GM19023 (cell line): ENCODE data around the gene ATP4B.

ENCODE experiments used
- ATAC-seq: cut with Tn5 transposase; IDR thresholded peaks from one replicate; pipeline ENCODE4 v1.9.1; 2021; ENCODE audit warnings: mild to moderate bottlenecking, moderate library complexity; ENCODE audit not compliant: unreplicated experiment

The ATP4B gene

GRCh38 chr13:113643593-113643992 is 14.4 kb downstream of the ATP4B start:
- ATAC-seq = no peak

- no peak for ATAC-seq
Observed at GRCh38 chr13:113642563-113642962, 15.4 kb downstream of the ATP4B start.

DNA sequence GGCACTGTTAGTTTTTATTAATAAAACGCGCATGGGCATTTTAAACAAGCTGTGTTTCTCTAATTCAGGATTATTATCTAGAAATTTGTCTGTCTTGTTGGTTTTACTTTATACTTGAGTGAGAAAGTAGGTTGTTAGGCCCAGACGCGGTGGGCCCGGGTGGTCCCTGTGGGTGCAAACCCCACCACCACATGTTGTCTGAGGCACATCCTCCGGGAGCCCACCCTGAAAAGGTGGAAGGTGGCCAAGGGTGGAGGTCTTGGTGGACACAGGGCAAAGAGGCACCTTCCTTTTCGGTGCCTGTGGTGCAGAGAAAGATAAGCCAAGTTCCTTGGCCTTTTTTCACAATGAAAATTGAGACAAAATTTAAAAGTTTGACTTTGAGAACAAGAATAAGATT is 16.6 kb downstream of the ATP4B start:
- no peak for ATAC-seq

DNA sequence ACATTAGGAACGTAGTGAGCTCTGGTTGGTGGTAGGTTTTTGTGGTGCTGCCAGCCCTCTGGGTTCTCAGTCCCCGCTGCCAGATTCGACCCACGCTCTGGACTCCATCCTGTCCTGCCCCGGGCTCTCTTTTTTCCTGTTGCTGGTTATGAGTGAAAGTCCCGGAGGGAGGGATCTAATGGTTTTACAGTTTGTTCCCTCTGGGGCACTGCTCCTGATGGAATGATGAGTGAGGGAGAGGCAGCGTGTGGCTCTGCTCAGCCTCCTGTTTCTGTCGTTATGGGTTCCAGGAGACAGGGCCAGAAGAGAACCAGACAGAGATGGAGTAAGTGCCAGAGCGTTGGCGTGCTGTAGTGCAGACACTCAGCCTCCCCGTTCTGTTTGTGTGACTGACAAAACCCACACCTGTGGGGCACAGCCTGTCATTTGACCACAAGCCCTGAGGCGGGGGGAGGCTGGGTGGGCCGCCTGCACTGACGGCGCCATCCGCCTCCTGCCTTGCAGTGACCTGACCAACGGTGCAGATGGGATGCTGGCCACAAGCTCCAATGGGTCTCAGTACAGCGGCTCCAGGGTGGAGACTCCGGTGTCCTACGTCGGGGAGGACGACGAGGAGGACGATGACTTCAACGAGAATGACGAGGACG is 18.3 kb downstream of the ATP4B start:
- no peak for ATAC-seq

DNA sequence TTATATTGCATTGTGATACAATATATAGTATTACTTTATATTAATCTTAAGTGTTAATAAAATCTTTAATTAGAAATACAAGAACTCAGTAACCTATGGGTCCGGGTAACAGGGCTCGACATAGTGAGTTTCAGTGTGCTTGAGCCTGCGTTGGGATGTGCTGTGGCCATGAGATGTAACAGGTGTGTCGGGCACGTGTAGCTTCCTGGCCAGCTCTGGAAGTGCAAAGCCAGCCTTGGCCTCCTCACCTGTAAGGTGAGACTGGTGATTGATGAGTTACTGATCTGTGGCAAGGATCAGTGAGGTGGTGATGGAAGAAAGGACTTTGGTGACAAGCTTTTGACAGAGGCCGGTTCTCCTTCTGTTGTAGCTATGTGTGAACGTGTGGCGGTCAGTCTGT is 19.2 kb downstream of the ATP4B start:
- ATAC-seq = no peak

DNA sequence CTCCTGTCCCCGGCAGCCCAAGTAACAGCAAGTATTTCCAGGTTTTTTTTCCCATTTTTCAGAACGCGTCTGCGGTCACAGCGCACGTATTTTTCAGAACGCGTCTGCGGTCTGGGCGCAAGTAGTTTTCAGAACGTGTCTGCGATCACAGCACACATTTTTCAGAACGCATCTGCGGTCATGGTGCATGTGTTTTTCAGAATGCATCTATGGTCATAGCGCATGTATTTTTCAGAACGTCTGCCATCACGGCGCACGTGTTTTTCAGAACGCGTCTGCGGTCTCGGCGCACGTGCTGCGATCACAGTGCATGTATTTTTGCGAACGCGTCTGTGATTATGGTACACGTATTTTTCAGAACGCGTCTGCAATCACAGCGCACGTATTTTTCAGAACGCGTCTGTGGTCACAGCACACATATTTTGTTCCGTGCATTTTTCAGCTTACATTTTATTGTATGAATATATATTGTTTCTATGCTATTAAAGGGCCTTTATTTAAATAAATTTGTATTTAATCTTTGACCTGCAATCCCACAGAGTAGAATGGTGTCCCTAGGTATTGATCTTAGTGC is 19.7 kb downstream of the ATP4B start:
- no peak for ATAC-seq

GRCh38 chr13:113637262-113638160 is 20.5 kb downstream of the ATP4B start:
- no peak for ATAC-seq

DNA sequence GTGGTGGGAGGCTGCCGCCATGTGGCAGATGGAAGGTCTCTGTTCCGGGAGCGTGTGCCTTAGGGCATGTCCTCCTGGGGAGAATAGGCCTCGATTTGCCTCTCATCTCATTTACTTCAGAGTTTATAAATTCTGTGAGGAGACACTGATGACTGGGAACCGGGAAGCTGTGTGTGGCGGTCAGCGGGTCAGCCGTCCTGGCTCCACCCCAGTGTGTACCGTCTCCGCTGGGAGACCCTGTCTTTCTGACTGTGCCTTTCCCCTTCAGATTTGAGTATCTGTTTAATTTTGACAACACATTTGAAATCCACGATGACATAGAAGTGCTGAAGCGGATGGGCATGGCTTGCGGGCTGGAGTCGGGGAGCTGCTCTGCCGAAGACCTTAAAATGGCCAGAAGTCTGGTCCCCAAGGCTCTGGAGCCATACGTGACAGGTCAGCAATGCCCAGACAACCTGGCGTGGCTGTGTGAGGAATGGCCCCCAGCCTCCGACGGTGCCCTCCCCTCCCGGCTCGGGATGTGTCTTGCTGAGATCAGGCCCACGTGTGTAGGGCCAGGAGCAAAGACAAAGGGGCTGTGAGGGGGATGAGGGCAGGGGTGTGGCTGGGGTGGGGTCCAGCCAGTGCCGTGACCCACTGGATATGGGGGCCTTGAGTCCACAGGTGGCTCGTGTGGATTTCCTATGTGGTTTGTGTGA is 21.6 kb downstream of the ATP4B start:
- no peak for ATAC-seq

GRCh38 chr13:113635709-113636108 is 22.3 kb downstream of the ATP4B start:
- ATAC-seq = no peak

GRCh38 chr13:113635048-113635420 is 23.0 kb downstream of the ATP4B start:
- ATAC-seq = no peak

GRCh38 chr13:113634279-113635047 is 23.5 kb downstream of the ATP4B start:
- no peak for ATAC-seq

GRCh38 chr13:113633485-113633873 is 24.5 kb downstream of the ATP4B start:
- no peak for ATAC-seq

- ATAC-seq = no peak
Observed at GRCh38 chr13:113632706-113633484, 25.1 kb downstream of the ATP4B start.

DNA sequence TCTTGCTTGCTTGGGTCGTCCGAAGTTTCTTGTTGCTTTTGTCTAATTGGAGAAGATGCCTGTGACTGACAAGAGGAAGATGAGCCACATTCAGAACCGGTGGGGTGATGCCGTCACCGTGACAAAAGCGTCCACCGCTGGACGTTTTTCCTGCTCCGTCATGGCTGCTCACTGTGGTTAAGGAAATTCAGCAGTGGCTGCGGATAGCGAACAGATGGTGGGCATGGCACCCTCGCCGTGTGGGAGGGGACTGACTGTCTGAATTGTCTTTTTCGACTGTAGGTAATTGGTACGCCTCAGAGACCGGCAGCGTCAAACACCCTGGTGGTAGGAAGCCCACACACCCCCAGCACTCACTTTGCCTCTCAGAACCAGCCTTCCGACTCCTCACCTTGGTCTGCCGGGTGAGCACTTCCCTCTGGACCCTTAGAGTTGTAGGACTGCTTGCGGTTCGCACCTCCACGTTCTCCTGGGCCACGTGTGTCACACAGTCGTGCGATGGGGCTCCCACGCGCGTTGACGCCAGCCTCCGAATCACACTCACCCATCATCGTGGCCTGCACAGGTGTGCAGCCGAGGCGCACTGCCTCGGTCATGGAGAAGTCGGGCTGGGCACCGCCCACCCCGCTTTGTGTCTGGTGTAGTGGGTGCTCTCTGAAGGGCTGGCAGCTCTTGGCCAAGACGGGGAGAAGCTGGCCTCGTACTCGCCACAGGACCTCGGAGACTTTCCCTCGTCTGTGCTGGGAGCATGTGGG is 26.5 kb downstream of the ATP4B start:
- no peak for ATAC-seq

DNA sequence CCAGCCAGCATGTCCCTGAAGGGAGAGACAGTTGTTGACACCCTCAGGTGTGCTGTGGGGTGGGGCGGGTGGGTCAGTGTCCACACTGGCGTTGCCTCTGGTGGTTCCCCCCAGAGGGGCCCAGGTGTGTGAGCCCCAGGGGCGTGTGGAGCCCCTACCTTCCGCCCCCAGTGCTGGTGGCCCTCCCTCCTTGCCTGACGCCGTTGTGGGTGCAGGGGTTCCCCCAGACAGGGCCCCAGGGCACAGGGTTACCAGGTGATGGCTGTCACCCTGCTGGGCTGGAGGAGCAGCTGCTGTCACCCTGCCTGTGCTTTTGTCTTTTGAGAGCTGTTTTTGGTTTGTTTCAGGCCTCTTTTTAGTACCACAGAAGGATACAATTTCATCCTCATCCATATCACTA is 27.2 kb downstream of the ATP4B start:
- no peak for ATAC-seq

- ATAC-seq = no peak
Observed at GRCh38 chr13:113630296-113630695, 27.7 kb downstream of the ATP4B start.

DNA sequence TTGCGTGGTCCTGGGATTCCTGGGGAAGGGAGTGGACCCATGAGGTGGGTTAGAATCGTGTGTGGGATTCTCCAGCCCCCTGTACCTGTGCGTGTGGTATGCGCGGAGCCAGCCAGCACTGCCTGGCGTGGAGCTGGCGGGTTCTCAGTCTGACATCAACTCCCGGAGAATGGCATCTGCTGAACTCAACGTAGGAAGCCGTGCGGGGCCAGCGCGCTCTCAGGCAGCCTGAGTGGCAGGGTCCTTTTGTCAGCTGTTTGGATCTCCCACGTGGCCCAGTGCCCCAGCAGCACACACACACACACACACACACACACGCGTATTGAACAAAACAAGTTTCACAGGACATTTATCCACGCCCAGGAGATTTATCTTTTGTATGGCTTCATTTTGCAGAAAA is 28.1 kb downstream of the ATP4B start:
- no peak for ATAC-seq

DNA sequence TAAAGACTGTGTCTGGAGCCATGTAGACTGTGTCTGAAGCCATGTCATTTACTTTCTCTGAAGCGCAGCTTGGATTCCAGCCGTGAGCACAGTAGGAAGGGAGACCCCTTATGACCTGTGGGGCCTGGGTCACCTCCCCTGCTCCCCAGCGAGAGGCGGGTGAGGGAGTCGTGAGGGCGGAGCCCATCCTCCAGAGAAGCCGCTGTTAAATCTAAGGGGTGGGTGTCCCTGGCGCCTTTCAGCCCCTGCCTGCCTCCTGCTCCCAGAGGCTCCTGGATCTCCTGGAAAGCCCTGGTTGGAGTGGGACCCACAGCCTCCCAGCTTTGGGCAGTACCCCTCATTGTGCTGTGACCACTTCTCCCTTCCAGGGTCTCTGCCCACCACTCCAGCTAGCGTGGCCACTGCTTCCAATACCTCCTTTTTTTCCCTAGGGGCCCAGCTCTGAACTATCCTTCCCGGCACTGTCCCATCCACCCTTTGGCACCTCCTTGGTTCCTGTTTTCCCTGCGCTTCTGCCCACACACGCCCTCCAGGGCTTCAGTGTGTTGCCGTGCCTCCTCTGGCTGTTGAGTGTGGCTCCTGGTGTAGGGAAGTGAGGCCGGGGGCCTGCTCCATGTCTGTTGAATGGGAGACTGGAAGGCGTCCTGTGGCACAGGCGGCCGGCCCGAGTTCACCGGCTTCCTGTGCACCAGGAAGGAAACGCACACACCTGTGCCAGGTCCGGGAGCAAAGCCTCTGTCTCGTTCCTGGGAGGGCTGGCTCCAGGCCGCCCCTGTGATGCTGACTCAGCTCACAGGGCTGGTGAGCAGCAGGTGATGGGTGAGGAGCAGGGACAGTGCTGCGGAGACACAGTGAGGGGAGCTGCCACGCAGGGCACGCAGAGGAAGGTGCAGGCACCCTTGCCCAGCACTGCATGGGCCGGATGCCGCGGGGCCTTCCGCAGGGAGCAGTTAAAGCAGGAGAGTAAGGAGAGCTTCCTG is 29.4 kb downstream of the ATP4B start:
- no peak for ATAC-seq
